Epithelial cell of esophagus (primary cell): Measurements from ENCODE around the gene CNTN1.
A peak's percentile ranks its signal among the peaks of the same experiment; 100 is the strongest.

ENCODE experiments used
- DNase-seq: peaks from one replicate; pipeline ENCODE4 v3.0.0; 2010; ENCODE audit warnings: low read depth
- H3K4me3 ChIP-seq: 2 replicates; pipeline ENCODE4 v1.5.1; 2011; ENCODE audit warnings: mild to moderate bottlenecking, low read length, control low read depth
- TF ChIP-seq, protein P1 (sequence below): IDR thresholded peaks from 2 replicates; pipeline ENCODE4 v1.5.1; 2011; ENCODE audit warnings: low read depth, mild to moderate bottlenecking, low read length, control low read depth, inconsistent platforms; ENCODE audit not compliant: insufficient read depth; ENCODE audit errors: missing control alignments

CNTN1 gene

DNA sequence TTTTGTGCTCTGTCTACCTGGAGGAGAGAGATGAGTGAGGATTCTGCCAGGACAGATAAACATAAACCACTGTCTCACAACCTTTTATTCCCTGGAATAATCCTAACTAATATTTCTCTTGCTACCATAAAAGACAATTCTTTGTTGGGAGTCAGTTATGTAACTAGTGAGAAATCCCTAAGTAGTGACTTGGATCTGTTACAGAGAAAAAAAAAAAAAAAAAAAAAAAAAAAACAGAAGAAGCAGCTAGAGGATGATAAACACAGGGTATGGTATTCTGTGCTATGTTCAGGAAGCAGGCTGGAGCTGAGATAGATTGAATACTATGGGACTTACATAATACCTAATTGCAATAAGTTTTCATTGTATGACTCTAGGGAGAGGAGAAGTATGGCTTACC, 178.7 kb downstream of the CNTN1 start:
- H3K4me3 ChIP-seq = no peak overlapping the region
- TF ChIP-seq, protein P1, sequence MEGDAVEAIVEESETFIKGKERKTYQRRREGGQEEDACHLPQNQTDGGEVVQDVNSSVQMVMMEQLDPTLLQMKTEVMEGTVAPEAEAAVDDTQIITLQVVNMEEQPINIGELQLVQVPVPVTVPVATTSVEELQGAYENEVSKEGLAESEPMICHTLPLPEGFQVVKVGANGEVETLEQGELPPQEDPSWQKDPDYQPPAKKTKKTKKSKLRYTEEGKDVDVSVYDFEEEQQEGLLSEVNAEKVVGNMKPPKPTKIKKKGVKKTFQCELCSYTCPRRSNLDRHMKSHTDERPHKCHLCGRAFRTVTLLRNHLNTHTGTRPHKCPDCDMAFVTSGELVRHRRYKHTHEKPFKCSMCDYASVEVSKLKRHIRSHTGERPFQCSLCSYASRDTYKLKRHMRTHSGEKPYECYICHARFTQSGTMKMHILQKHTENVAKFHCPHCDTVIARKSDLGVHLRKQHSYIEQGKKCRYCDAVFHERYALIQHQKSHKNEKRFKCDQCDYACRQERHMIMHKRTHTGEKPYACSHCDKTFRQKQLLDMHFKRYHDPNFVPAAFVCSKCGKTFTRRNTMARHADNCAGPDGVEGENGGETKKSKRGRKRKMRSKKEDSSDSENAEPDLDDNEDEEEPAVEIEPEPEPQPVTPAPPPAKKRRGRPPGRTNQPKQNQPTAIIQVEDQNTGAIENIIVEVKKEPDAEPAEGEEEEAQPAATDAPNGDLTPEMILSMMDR = no peak
- no peak for DNase-seq

DNA sequence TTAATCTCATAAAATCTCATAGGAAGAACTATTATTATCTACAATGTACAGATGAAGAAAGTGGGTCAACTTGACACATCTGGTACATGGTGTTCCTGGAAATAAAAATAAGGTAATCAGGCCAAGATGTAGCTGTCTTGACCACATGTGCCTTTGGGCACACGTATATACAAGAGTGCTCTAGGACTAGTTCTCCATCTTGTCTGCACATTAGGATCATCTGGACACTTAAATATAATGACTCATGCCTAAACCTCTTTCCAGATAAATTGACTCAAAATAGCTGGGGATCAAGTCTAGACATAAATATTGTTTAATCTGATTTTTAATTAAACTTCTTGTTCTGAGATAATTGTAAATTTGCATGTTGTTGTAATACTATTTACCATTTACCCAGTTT, 182.6 kb downstream of the CNTN1 start:
- TF ChIP-seq, protein P1 = no peak
- H3K4me3 ChIP-seq = no peak overlapping the region
- DNase-seq = no peak

DNA sequence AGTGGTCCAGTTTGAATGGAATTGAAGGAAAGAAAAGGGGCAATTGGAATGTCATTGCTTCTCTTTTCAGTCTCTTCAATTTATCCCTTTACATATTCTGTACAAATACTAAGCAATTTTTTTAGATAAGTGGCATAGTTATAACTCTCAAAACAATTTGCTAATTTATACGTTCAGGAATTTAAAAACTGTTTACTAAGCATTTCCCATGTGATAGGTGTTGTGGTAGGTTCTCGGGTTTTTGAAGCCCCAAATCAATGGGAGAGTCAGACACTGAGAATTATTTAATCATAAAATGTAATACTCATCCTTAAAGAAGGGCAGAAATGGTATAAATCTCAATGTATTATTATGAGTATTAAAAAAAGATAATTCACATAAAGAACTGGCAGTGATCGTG, 197.1 kb downstream of the CNTN1 start:
- no peak overlapping the region for H3K4me3 ChIP-seq
- TF ChIP-seq, protein P1 = no peak
- no peak for DNase-seq

DNA sequence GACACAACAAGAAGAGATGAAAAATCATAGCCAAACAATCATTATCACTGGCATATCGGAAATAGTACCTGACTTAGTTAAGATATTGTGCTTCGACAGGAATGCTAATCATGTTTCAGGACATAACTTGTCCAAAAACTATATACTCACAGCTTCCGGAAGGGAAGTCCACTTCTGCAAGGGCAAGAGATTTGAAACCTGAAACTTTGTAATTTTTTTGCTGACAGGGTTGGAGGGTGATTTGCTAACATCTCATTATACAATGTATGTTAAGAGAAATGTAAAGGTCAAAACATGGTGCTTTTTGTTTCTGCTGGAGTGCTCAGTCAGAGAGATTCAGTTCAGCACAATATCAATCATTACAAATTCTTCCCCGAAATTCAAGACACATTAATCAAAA, 200.3 kb downstream of the CNTN1 start:
- no peak overlapping the region for H3K4me3 ChIP-seq
- TF ChIP-seq, protein P1 = no peak
- peak; percentile 61 for DNase-seq

DNA sequence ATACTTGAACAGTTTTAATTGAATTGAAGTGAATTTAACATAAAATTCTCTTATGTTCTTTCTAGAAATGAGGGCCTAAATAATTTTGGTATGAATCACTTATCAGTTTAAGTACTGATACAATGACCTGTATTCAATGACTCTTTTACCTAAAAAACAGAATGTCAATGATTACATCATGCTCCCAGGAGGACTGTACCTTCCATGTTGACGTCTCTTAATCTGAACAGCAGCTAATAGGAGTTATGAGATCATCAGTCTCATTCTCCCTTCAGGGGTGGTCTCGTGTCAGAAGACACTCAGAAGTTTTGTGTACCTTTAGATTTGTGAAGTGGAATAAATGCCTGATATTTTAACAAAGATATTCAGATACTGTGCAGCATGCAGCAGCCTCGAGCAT, 206.3 kb downstream of the CNTN1 start:
- TF ChIP-seq, protein P1 = no peak
- H3K4me3 ChIP-seq = no peak overlapping the region
- DNase-seq = no peak

DNA sequence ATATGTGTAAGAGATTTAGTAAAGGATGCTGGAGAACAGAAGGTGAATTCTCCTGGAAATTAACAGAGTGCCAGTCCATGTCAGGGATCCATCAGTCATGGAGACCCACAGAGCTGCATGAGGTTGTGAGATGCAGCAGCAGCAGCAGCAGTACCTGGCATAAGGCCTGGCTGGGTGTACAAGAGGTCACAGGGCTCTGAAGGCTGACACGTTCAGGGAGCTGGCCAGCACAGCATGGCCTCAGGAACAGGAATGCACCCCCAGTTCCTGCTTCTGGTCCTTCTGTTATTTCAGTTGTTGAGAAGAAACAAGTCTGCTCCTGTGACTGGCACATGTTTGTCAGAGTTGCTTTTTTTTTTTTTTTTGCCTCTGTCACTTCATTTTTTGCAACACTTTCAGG, 210.8 kb downstream of the CNTN1 start:
- no peak for DNase-seq
- TF ChIP-seq, protein P1 = no peak
- no peak overlapping the region for H3K4me3 ChIP-seq

DNA sequence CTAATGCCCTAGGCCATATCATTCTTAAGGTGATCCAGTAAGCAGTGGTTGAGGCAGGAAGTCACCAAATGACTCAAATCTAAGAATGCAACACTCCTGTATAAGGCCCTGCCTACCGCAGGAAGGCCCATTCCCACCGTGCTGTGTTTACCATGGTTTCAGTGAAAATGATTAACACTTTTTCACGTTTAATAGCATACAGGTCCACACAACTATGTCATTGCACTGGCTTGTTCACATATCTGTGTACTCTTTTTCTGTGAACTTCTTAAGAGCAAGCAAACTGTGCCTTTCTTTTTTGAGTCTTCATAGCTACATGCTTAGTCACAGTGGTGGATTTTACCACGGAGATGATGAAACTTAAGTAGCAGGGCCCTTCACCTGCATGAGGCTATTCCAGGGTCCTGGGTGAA, 214.9 kb downstream of the CNTN1 start:
- TF ChIP-seq, protein P1 = no peak
- DNase-seq = peak; percentile 86
- H3K4me3 ChIP-seq = no peak overlapping the region
